ENCODE data around the gene PTPN3.
"Not testable (repeated sequence)": the region's sequence is repeated elsewhere in the genome, so short reads cannot be mapped to it uniquely, and the experiment has no call there.

The PTPN3 gene

GRCh38 chr9:109498195-109499092, at the start of gene PTPN3:
Gene PTPN3 (minus strand): TSS chr9:109498307. CDS start chr9:109463434, 34,873 bp downstream.
- DNase-seq, result no peak

- DNase-seq, result not testable (repeated sequence)
These were observed 46.8 kb upstream of the PTPN3 start for GRCh38 chr9:109544954-109545353.

GRCh38 chr9:109542922-109543321, 44.8 kb upstream of the PTPN3 start:
- no peak for DNase-seq

- no peak for DNase-seq
These were observed 40.2 kb upstream of the PTPN3 start for GRCh38 chr9:109538346-109538745.

- no peak for DNase-seq
These were observed 39.2 kb upstream of the PTPN3 start for GRCh38 chr9:109537288-109537687.

GRCh38 chr9:109536859-109537258, 38.8 kb upstream of the PTPN3 start:
- DNase-seq, result no peak

GRCh38 chr9:109535365-109535764, 37.3 kb upstream of the PTPN3 start:
- DNase-seq, result no peak

GRCh38 chr9:109534151-109534550, 36.0 kb upstream of the PTPN3 start:
- no peak for DNase-seq

GRCh38 chr9:109532652-109533051, 34.5 kb upstream of the PTPN3 start:
- DNase-seq, result not testable (repeated sequence)

GRCh38 chr9:109522106-109522505, 24.0 kb upstream of the PTPN3 start:
- DNase-seq, result no peak

- no peak for DNase-seq
These were observed 22.5 kb upstream of the PTPN3 start for GRCh38 chr9:109520475-109521132.

GRCh38 chr9:109519366-109519765, 21.3 kb upstream of the PTPN3 start:
- DNase-seq, result no peak

GRCh38 chr9:109518621-109519335, 20.7 kb upstream of the PTPN3 start:
- no peak for DNase-seq

GRCh38 chr9:109517901-109518377, 19.8 kb upstream of the PTPN3 start:
- no peak for DNase-seq

GRCh38 chr9:109513871-109514270, 15.8 kb upstream of the PTPN3 start:
- no peak for DNase-seq

GRCh38 chr9:109512170-109512756, 14.2 kb upstream of the PTPN3 start:
- no peak for DNase-seq

- DNase-seq, result no peak
These were observed 12.4 kb upstream of the PTPN3 start for GRCh38 chr9:109510506-109510905.

GRCh38 chr9:109510042-109510441, 11.9 kb upstream of the PTPN3 start:
- DNase-seq, result not testable (repeated sequence)

GRCh38 chr9:109509611-109510010, 11.5 kb upstream of the PTPN3 start:
- no peak for DNase-seq

- no peak for DNase-seq
These were observed 9.3 kb upstream of the PTPN3 start for GRCh38 chr9:109507421-109507838.

- DNase-seq, result no peak
These were observed 8.1 kb upstream of the PTPN3 start for GRCh38 chr9:109506097-109506712.

GRCh38 chr9:109504689-109505088, 6.6 kb upstream of the PTPN3 start:
- no peak for DNase-seq
